NCI-H226 (cell line): ENCODE results near the gene MRPL58.

Source experiments
- DNase-seq: peaks from one replicate; pipeline ENCODE4 v3.0.0-alpha.2; 2015

MRPL58 gene

DNA sequence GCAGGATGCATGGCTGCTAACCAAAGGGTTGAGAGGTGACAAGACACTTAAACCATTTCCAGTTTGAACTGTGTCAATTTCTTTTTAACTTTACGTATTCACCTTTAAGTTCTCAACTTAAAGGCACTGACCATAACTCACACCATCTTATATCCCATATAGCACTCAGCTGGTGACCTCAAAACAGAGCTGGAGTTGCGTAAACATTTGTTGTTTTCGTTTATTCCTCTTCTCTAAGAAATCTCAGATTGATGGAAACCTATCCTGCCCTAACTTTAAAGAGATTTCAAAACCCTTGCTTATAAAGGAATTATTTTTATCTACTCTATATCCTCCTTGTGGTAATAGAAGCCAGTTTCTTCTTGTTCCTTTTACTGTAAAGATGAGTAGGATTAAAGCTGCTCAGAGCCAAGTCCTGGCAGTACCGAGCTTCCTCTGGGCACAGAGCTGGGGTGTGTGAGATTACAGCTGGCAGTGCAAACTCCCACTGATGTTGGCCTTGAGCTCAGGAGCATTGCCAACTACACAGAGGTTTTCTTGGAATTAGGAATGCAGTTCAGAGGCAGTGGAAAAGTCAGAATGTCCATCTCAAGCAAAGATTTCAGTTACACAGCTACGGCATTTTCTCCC lies 35.9 kb downstream of the MRPL58 start:
- DNase-seq: peak; percentile 45

DNA sequence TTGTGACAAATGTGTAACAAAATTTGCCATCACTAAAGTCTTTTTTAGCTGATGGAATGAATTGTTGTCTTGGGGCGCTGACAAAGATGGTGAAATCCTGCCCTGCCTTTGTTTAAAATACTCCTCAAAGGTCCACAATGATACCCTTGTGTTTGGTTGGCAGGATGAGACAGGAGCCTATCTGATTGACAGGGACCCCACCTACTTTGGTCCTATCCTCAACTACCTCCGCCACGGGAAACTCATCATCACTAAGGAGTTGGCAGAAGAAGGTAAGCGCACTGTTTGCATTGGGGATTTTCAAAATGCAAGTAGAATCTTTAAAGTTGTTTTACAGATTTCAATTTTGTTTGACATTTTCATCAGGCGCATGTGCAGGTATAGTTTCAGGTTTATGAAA lies 36.6 kb downstream of the MRPL58 start:
- no peak for DNase-seq

DNA sequence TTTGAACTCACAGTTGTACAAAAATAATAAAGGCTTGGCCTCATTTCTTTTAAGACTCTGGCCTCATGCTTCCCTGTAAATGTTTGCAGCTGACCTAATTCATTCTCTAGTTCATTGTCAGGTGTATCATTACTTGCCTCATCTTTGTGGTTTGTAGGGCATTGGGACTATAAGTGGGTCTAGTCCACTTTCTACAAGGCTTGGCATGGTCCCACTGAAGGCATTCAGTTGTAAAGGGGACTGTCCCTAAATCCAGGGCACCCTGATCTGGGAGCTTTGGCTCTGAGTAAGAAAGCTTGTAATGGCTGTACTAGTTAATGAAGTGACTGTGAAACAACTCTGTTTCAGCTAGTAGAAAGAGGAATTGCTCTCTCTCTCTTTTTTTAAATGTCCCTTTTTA lies 37.2 kb downstream of the MRPL58 start:
- no peak for DNase-seq

DNA sequence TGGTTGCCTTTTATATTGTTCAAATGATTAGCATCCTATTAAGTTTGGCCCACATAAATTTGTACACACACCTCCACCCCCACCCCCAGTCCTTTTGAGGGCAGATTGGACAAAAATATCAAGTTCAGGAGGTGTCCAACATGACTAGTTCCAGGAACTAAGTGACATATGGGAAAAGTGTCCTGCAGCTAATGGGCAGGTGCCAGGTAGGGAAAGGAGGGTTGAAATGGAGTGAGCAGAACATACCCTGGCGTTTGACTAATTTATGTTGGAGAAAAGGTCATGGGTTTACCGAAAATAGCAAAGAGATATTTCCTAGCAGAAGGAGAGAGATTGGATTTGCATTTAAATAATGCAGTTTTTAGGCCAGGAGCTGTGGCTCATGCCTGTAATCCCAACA lies 39.5 kb downstream of the MRPL58 start:
- no peak for DNase-seq

DNA sequence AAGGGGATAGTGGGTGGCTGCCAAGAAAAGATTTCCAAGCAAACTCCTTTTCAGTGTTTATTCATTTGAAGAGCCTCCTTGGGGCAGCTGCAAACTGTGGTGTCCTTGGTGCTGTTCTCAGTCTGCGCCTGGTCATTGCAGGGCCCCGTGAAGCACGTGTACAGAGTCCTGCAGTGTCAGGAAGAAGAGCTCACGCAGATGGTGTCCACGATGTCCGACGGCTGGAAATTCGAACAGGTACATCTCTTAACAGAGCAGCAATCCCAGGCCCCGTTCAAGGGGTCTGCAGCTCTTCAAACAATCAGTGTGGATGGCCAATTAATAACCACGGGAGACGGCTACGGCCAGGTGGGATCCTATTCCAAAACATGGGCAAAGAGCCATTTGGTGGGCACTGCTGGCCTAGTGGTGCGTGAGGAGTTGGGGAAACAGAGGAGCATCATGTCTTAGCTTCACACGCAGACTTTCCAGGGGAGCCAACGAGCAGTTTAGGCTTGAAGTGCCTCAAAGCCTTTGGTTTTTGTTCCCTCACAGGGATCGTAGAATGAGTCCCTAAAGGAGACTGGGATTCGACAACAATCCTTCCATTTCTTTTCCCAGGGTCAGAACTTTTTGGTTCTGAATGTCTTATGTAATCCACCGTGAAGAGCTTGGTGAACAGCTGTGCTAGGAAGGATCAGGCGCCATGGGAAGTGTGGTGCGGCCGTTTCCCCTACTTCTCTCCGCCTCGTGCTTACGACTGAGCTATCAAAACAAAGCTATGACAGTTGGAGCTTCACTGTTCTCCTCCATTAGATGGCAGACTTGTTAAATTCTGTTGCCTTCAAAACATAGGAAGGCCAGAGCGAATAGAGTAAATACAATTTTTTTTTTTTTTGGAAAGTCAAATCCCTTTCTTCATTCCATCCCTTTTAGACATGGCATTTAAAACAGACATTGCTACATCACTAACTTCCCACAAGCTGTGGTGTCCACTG lies 47.2 kb downstream of the MRPL58 start:
- DNase-seq: no peak

DNA sequence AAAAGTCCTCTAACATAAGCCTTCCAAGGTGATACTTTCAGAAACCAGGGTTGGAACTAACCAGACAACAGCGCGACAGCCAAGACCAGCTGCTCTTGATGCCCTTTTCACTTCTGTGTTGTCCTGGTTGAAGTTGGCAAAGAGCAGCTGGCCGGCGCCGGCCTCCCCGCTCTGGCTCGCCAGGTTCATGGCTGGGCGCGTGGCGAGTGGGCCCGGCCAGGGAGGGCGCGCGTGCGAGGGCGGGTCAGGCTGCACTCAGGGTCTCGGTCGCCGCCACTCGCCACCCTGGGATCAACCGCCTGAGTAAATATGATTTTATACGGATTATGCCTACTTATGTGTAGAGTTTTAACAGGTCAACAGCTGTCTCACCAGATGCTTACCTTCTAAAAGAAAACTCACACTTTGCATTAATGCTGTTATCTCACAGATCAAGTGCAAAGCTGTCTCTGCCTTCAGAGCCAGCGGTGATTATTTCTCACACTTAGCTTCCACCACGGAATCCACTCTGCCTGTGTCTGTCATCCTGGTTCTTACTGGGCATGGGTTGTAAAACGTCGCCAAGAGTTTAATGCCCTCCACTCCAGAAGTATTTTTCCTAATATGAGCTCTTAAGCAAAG lies 48.1 kb downstream of the MRPL58 start:
- no peak for DNase-seq

DNA sequence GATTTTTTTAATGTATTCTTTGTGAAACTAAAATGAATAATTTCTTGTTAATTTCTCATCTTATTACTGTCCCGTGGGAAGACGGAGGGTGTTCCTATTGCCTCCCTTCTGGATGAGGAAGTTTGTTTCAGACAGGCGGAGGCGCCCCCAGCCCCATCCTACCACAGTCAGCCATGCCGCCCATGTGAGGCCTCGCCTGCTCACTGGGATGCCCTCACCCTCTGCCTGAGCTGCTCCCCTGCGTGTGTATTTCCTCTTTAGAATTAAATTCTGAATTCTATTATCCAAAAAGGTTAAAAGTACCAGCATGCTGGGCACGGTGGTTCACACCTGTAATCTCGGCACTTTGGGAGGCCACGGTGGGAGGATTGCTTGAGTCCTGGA lies 48.6 kb downstream of the MRPL58 start:
- no peak for DNase-seq

DNA sequence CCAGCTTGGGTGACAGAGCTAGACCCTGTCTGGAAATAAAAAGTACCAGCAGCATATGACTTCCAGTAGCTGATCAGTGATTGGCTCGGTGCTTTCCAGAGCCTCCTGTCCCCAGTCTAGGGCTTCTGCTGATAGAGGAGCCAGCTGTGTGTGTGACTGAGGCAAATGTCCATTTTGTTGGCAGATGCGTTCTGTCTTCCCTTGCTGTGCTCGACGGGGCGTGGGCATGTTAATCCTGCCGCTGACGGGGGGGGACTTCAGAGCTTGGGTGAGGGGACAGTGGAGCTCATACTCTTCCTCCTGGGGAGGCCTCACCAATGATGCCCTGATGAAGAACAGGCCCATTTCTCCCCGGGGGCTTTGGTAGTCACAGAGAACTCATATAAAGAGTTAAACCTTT lies 49.1 kb downstream of the MRPL58 start:
- DNase-seq: no peak

DNA sequence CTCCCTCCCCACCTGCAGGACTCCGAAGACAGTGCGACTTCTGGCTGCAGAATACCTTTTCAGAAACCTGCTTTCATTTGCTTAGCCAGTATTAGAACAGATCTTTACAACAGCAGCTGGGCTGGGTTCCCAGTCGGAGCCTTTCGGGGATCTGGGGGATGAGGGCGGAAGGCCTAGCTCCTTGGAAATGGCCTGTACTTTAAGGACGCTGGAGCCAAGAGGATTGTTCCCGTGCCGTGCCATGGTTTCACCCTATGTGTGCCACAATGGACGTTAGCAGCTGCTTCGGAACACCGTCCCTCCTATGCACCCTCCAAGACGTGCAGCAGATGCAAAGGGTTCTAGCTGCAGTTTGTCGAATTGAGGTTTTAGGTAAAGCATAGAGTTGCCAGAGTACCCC lies 50.7 kb downstream of the MRPL58 start:
- no peak for DNase-seq

DNA sequence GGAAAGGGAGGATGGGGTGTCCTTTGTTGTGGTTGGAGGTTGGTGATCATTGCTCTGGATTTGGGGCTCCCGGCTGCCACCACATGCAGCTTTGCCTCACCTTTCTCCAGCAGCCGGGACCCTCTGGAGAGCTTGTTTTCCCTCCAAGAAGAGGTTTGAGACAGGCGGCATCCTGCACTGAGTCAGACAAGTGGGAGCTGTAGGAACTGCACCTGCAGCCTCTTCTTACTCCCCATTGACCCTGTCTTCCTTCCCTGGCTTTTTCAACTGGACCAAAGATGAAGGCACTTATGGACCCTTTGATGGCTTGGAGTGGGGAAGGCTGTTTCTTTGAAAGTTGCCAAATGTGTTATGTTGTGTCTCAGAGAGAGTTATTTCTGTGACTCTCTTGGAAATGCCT lies 51.2 kb downstream of the MRPL58 start:
- DNase-seq: no peak

DNA sequence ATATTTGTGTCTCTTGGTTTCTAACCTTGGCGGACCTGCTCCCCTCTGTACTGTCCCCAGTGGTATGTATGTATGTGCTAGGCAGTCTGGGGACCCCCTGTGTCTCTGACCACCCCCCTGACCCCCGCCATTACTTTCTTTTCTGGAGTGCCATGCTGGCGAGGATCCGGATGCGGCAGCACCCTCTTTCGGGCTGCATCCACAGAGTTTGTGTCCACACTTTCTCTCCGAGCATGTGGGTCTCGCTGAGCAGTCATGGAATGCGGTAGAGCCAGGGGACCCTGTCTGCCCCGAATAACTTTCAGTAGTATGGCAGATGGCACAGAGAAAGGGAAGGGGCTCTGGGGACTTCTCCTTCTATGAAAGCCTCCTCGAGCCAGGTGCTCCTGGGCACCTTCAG lies 51.6 kb downstream of the MRPL58 start:
- DNase-seq: no peak

DNA sequence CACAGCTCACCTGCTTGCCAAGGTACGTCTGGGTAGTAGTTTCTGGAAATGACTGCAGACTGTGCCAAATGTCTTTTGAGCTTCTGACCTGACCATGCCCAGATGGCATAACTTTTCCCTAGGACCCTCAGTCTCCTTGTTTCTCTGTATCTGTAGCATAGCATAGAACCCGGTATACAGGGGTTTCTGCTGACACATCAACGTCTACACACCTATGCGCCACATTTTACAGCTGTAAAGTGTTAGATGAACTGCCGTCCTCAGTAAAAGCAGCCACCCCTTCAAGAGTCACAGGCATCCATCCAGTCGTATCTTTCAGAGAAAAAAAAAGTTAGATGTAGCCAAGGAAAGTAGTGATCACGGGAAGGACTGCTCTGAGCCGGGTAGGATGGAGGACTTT lies 52.0 kb downstream of the MRPL58 start:
- DNase-seq: no peak

DNA sequence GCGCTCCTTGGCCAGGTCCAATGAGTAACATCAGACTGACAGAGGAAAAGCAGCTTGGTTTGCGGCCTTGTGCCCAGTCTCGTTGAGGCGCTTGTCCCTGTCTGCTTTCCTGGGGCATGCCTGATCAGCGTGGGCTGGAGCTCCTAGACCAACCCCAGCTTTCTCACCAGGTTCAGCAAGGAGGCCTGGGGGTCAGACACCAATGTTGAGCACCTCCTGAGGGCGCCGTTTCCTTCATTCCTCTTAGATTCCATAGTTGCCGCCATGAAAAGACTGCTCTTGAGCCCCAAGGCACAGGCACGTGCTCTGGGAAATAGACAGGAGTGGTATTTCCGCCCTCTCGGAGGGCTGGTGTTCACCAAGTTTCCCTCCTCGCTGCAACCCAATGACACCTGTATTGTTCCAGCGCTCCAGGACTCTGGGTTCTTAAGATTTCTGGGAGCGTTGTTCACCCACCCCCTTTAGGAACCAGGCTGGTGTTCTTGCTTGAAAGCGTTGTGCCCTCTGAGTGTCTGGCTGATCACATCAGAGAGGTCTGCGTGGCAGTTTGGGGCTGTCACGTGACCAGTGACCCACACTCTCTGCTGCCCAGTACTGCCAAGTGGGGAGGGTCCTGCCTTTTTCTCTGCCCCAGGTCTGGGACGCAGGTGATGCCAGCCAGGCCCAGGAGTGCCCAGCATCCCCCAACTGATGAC lies 52.5 kb downstream of the MRPL58 start:
- no peak for DNase-seq

DNA sequence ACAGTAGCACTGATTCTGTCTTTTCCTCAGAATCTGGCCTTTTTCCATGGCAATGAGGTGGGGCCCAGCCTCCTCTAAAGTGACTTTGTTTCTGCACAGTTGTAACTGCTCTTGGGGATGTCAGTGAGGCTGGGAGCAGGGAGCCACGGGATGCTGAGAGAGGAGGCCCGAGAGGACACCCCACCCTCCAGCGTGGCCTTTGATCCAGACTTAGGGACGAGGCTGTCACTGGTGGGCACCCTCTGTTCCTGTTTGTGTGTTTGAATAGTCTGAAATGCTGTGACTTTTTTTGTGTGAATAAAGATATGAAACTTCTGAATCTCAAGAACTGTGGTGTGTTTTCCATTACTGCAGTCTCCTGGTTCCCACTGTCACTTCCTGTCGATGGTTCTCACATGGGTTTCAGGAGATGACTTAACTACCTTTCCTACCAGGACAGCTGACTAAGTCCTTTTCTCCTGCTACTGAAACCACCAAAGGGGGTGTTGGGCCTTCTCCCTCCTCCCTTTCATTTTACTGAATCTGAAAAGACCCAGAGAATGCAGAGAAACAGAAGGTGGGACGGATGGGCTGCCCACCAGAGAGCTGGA lies 53.2 kb downstream of the MRPL58 start:
- DNase-seq: no peak

DNA sequence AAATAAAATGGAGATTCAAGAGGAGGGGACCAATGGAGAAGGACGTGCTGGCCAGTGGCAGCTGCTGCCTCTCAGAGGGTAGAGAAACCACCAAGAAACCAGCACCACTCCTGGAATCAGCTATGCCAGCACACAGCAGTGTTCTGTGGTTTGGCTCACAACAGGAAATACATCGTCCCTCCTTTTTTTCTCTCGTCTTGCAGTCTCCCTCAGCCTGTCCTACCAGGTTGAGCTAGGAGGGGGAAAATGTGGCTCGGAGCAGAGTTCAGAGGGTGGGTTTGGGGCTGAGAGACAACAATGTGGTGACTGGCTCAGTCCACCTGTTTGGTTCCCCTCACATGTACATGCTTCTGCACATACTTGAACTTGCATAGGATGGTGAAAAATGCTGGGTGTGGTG lies 55.4 kb downstream of the MRPL58 start:
- DNase-seq: no peak

DNA sequence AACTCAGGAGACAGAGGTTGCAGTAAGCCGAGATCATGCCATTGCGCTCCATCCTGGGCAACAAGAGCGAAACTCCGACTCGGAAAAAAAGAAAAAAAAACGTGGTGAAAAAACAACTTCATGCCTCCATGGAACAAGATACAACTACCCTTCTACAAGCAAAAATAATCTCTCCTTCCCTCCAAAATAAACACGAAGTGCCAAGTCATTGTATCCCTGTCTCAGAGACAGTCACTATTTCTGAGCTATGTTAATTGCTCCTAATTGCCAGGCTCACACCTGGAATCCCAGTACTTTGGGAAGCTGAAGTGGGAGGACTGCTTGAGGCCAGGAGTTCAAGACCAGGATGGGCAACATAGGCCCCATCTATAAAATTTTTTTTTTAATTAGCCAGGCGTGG lies 56.3 kb downstream of the MRPL58 start:
- no peak for DNase-seq

DNA sequence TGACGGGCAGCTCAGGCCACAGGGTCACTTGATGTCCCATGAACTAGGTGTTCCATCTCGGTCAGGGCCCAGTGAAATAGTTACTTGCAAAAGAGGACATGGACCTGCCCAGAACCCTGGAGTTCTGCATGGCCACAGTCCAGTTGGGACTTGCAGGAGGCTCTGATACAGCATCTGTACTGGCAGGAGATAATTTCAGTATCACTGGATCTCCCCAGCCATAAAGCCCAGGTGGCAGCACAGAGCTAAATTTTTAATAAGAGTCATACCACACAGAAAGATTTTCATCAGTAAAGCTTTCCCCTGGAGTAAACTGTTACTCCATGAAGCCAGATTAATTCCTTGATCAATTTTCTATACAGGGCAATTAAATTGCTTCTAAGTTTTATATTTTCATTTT lies 57.3 kb downstream of the MRPL58 start:
- no peak for DNase-seq
